ENCODE measurements around the gene ANKIB1.

- TF ChIP-seq CTCF (tag by site-specific recombination; IDR thresholded peaks at IDR 0.05) = no peak
- TF ChIP-seq ZNF169 (tag by site-specific recombination; IDR thresholded peaks at IDR 0.05) = no peak
- TF ChIP-seq ZNF558 (tag by site-specific recombination; IDR thresholded peaks at IDR 0.05) = no peak
Measured at GRCh38 chr7:92242972-92243371, 2.8 kb upstream of the ANKIB1 start.

All from HEK293 (cell line).